ENCODE results near the gene UBXN2A.
"Not testable (repeated sequence)": the region's sequence is repeated elsewhere in the genome, so short reads cannot be mapped to it uniquely, and the experiment has no call there.

UBXN2A gene

GRCh38 chr2:23941644-23942043 is 1.4 kb downstream of the UBXN2A start:
- DNase-seq (ENCODE audit: low read depth, low spot score) = no peak

DNA sequence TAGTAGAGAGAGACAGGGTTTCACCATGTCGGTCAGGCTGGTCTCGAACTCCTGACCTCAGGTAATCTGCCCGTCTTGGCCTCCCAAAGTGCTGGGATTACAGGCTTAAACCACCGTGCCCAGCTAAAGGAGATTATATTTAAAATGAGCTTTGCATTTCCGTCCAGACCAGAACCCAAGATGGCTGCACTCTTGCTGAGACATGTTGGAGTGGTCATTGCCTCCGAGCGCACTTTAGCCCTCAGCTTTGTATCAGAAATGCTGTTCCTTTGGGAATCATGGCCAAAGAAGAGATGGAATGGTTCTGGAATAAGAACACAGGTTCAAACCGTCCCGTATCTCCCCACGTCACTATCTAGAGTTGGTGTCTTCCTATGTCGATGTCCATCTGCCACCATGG is 3.4 kb downstream of the UBXN2A start:
- DNase-seq (ENCODE audit: low read depth, low spot score) = no peak

DNA sequence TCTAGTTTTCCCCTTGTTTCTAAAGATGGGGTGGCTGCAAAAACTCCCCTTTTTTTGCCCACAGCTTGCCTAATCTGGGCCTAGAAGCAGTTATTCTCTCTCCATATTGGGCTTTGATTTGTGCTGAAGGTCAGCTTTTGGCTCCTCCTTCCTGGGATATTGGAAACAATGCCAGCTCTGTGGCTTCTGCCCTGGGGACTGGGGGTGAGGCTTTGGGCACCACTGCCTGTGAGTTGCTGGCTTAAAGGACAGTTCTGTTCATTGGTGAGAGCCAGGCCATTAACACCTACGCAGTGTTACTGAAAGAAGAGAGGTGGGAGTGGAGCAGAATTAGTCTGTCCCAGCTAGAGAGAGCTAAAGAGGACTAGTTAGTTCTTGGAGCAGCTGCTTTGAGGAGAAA is 4.3 kb downstream of the UBXN2A start:
- no peak for DNase-seq (ENCODE audit: low read depth, low spot score)

DNA sequence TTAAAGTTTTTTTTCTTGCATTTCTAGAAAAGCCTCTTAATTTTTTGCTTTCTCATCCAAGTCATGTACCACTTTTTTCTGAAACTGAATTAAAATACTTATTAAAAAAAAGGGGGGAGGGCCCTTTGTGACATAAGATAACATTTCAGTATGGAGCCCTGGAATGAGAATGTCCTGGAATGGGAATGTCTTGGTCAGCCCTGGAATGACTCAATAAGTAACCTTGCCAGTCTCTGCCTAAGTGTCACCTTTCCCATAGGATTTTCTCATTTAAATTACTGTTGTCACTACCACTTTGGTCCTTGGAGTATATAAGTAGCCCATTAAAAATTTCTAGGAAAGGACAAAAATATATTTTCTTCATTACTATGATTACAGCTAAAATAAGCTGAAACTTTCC is 4.7 kb downstream of the UBXN2A start:
- no peak for DNase-seq (ENCODE audit: low read depth, low spot score)

DNA sequence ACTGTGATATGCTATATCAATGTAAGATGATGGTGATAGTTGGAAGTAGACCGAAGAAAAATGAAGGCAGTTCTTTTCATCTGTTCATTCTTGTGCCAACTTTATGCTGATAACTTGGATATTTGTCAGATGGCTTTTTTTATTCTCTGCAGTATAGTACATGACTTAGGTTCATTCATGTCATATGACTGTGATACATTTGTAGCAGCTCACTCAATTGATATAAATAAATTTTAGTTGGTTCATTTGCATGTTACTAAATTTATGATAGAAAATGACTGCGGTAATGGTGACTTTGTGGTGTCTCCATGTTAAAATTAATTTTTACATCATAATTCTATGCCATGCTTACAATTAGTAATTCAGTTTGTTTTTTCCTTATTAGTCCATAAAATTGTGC is 7.1 kb downstream of the UBXN2A start:
- DNase-seq (ENCODE audit: low read depth, low spot score) = no peak

DNA sequence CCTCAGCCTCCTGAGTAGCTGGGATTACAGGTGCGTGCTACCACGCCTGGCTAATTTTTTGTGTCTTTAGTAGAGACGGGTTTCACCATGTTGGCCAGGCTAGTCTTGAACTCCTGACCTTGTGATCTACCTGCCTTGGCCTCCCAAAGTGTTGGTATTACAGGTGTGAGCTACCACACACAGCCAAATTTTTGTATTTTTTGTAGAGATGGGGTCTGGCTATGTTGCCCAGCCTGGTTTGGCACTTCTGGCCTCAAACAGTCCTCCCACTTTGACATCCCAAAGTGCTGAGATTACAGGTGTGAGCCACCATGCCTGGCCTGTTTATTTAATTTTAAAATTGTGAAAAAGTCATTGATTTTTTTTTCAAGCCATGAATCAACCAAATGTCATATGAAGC is 12.3 kb downstream of the UBXN2A start:
- not testable (repeated sequence) for DNase-seq (ENCODE audit: low read depth, low spot score)

DNA sequence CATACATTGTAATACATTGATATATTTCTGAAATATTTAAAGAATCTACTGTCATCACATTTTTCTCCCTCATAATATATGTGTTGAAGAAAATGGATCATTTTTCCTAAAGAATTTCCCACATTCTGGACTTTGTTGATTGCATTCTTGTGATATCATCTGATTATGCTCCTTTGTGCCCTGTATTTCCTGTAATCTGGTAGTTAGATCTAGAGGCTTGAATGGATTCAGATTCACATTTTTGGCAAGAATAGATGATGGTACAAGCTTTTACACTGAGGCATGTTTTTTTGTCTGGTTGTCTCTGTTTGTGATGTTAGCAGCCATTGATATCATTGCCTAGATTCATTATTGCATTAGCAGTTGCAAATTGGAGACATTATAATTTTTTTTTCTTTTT is 13.4 kb downstream of the UBXN2A start:
- no peak for DNase-seq (ENCODE audit: low read depth, low spot score)

GRCh38 chr2:23954325-23955014 is 14.2 kb downstream of the UBXN2A start:
- no peak for DNase-seq (ENCODE audit: low read depth, low spot score)

- DNase-seq (ENCODE audit: low read depth, low spot score) = no peak
These were observed 27.6 kb downstream of the UBXN2A start for GRCh38 chr2:23967846-23968245.

GRCh38 chr2:23976883-23977282 is 36.6 kb downstream of the UBXN2A start:
- DNase-seq (ENCODE audit: low read depth, low spot score) = no peak

- no peak for DNase-seq (ENCODE audit: low read depth, low spot score)
These were observed 48.1 kb downstream of the UBXN2A start for GRCh38 chr2:23988371-23988770.

DNA sequence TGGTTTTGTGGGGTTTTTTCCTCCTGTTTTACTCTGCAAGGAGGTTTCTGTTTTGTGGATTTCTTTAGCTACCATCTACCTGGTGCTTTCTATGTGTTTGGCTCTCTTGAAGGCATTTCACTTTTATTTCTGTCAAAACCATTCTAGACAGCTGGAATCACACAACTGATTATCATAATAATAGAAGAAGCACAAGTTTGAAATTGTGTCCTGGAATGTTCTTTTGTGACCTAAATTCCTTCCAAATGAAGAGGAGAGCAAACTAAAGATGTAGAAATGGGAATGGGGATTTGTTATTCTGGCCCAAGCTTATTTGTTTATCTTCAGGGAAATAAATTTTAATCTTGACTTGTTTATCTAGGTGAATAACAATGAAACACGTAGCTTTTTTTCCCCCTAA is 52.7 kb downstream of the UBXN2A start:
- no peak for DNase-seq (ENCODE audit: low read depth, low spot score)

DNA sequence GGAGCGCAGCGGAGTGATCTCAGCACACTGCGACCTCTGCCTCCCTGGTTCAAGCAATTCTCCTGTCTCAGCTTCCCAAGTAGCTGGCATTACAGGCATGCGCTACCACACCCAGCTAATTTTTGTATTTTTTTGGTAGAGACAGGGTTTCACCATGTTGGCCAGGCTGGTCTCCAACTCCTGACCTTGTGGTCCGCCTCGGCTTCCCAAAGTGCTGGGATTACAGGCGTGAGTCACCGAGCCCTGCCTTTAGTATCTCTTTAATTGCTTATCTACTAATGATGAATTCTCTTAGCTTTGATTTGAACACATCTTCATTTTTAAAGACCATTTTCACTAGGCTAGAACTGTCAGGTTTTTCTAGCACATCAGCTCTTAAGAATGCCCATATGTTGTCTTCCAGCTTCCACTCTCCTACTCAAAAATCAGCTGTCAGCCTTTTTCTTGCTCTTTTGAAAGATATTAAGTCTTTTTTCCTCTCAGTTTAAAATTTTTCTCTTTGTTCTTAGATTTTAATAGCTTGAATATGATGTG is 53.5 kb downstream of the UBXN2A start:
- DNase-seq (ENCODE audit: low read depth, low spot score) = no peak

DNA sequence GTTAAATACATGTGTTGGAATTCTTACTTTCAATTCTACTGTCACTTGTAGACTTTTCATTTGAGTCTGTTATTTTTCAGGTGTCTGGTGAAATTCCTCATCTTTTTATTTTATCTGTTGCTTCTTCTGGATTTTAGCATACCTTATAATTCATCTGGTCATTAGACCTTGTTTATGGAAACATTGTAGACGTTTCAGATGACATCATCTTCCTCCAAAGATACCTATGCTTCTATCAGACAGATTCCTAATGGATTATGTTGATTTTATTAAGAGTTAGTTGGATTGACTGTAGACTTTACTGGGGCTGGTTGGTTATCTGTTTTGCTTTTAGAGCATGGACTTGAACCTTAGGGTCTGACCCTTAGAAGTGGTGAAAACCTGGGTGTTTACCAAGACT is 54.3 kb downstream of the UBXN2A start:
- no peak for DNase-seq (ENCODE audit: low read depth, low spot score)

DNA sequence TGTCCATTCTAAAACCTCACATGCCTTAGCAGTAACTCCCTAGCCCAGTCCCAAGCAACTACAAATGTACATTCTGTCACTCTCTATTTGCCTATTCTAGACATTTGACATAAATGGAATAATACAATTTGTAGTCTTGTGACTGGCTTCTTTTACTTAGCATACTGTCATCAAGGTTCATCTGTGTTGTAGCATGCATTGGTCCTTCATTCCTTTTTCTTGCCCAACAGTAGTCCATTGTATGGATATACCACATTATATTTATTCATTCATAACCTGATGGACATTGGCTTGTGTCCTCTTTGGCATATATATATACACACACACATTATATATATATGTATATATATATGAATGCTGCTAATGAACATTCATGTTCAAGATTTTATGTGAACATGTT is 67.4 kb downstream of the UBXN2A start:
- no peak for DNase-seq (ENCODE audit: low read depth, low spot score)

DNA sequence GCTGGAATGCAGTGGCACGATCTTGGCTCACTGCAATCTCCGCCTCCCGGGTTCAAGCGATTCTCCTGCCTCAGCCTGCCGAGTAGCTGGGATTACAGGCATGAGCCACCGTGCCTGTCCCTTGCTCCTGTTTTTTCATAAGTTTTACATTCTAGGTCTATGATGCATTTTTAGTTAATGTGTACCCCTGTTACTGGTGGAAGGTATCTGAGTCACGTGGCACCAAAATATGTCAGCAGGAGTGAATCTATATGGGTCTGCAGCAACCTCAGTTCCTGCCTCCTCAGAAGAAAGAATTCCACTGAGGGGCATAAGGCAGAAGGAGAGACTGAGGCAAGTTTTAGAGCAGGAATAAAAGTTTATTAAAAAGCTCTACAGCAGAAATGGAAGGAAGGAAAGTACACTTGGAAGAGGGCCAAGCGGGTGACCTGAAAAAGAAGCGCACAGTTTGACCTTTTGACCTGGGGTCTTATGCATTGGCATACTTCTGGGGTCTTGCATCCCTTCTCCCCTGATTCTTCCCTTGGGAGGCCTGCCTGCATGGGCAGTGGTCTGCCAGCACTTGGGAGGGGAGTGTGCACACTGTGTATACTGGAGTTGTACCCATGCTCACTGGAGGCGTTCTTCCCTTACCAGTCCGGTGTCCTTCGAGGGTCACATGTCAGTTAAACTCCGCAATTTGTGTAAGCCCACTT is 68.6 kb downstream of the UBXN2A start:
- DNase-seq (ENCODE audit: low read depth, low spot score) = no peak

GRCh38 chr2:24009367-24009679 is 69.1 kb downstream of the UBXN2A start:
- no peak for DNase-seq (ENCODE audit: low read depth, low spot score)

- DNase-seq (ENCODE audit: low read depth, low spot score) = no peak
These were observed 69.6 kb downstream of the UBXN2A start, which contains the start of gene MFSD2B for GRCh38 chr2:24009680-24010476. TSS of gene MFSD2B (plus strand) at chr2:24010085. CDS start at chr2:24010097, 12 bp downstream.

DNA sequence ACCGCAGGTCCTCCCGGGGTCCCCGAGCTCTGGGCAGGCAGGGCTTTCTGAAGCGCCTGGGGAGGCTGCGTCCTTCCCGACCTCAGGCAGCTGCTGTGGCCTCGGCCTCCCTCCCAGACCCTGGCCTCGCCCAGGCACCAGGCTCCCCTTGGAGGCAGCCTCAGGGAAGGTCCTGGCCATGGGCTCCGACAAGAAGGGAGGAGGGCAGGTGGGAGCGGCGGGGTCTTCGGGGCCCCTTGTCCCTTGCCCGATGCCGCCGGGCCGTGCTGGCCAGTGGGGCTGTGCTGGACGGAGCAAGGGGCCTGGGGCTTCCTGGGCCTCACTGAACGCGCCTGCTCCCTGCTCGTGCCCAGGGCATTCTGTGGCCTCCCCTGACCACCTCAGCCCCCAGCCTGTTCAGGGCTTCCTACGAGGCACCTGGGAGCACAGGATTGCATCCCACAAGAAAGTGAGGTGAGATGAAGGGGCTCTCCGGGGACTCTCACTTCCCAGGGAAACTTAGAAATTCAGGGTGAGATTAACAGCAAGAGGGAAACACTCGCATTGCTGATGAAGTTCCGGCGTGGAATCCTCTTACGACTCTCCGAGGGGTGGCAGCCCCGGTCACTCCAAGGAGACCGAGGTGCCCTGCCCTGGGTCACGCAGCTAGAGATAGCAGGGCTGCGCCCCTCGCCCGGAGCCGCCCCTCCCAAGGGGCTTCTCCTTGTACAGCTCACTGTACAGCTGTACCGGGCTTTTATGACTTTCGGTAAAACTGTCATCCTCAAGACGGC is 70.4 kb downstream of the UBXN2A start:
- no peak for DNase-seq (ENCODE audit: low read depth, low spot score)

- no peak for DNase-seq (ENCODE audit: low read depth, low spot score)
These were observed 71.2 kb downstream of the UBXN2A start for GRCh38 chr2:24011250-24012104.
